ENCODE measurements around the gene TRIM43.
"Not testable (repeated sequence)": the region's sequence is repeated elsewhere in the genome, so short reads cannot be mapped to it uniquely, and the experiment has no call there.

Gene TRIM43

DNA sequence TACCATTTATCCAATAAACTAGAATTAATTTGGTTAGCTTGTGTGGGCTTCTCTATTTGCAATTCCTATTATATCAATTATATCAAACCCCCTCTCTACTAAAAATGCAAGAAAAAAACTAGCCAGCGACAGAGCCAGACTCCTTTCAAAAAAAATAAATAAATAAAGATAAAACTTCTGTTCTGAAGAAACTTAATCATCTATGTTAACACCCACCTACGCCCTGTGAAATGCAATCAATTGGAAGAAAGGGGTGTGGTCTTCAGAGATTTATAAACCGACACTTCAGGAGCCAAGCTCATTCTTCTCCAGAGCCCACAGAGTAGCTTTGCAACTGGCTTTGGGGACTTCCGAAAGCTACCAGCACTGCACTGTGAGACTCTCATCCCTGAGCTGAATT lies at the start of gene TRIM43:
TSS of gene TRIM43 (plus strand) at position 301 of the 400 bp plus-strand sequence. CDS start 2,023 bp downstream, outside the sequence.
- H3K36me3 ChIP-seq (ENCODE audit: control insufficient read depth, insufficient read depth, low read length); H3K4me3 ChIP-seq (ENCODE audit: low read length); H3K9me3 ChIP-seq (ENCODE audit: control insufficient read depth, low read length); H3K9ac ChIP-seq (ENCODE audit: low read length); H3K27me3 ChIP-seq (ENCODE audit: control insufficient read depth, insufficient read depth, low read length); H3K4me1 ChIP-seq (ENCODE audit: control insufficient read depth, insufficient read depth, low read length): not testable (repeated sequence)

DNA sequence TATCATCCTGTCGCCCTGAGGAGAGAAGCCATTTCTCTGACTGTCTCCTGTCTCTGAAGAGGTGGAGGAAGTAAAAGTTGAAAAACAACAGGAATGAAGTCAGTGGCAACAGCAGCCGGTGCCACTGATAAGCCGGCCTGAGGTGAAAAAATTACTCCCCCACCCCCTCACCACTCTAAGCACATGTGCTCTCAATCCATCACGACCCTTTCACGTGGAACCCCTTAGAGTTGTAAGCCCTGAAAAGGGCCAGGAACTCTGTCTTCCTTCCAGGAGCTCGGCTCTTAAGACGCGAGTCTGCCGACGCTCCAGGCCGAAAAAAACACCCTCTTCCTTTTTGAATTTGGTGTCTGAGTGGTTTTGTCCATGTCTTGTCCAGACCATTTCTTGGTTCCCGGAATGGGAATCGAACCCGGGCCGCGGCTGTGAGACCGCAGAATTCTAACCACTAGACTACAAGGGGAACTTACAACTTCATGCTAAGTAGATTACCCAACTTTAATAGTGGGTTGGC lies 40.7 kb upstream of the TRIM43 start:
- H3K4me3 ChIP-seq (ENCODE audit: low read length), result no peak overlapping the region
- no peaks in the 10 kb centered on the region for H3K4me1 ChIP-seq (ENCODE audit: control insufficient read depth, insufficient read depth, low read length)
- H3K27me3 ChIP-seq (ENCODE audit: control insufficient read depth, insufficient read depth, low read length), result no peaks in the 10 kb centered on the region
- no peaks in the 10 kb centered on the region for H3K9me3 ChIP-seq (ENCODE audit: control insufficient read depth, low read length)
- H3K36me3 ChIP-seq (ENCODE audit: control insufficient read depth, insufficient read depth, low read length), result no peaks in the 10 kb centered on the region
- H3K9ac ChIP-seq (ENCODE audit: low read length), result no peak overlapping the region

DNA sequence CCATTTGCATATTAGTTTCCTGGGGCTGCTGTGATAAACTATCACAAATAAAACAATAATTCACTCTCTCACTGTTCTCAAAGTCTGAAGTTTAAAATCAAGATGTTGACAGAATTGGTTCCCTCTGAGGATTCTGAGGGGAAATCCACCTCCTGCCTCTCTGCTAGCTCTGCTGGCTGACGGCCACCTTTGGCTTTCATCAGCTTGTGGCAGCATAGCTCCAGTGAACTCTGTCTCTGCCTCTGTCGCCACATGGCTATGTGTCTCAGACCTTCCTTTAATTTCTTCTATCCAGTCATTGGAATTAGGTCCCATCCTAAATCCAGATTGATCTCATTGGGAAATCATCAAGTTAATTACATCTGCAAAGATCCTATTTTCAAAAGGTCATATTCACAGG lies 38.9 kb upstream of the TRIM43 start:
- H3K27me3 ChIP-seq (ENCODE audit: control insufficient read depth, insufficient read depth, low read length), result no peaks in the 10 kb centered on the region
- no peaks in the 10 kb centered on the region for H3K4me1 ChIP-seq (ENCODE audit: control insufficient read depth, insufficient read depth, low read length)
- H3K9ac ChIP-seq (ENCODE audit: low read length), result no peak overlapping the region

DNA sequence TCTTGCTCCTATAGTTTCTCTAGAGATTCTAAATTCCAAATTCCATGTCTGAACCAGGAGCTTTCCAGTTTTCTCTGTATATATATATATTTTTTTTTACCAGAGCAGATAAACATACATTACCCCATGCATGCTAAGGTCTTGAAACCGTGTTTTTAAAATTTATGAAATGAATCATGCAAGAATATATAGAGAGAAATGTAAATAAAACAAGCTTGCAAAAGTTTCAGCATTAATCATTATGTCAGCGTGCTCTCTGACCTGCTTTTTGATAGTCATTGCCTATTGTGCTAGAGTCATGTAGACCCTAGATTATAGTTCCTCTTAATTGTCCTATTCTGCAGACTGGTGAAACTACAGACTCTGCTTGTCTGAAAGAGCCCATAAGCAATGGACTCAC lies 22.6 kb upstream of the TRIM43 start:
- no peak overlapping the region for H3K4me3 ChIP-seq (ENCODE audit: low read length)
- no peaks in the 10 kb centered on the region for H3K36me3 ChIP-seq (ENCODE audit: control insufficient read depth, insufficient read depth, low read length)
- no peak overlapping the region for H3K9ac ChIP-seq (ENCODE audit: low read length)
- no peaks in the 10 kb centered on the region for H3K9me3 ChIP-seq (ENCODE audit: control insufficient read depth, low read length)
- no peaks in the 10 kb centered on the region for H3K4me1 ChIP-seq (ENCODE audit: control insufficient read depth, insufficient read depth, low read length)
- H3K27me3 ChIP-seq (ENCODE audit: control insufficient read depth, insufficient read depth, low read length), result no peaks in the 10 kb centered on the region

More for the DNA sequence above, 38.9 kb upstream of the TRIM43 start:
- Histone ChIP-seq H3K9me3 (ENCODE audit: control insufficient read depth, low read length) (no peaks in the 10 kb centered on the region), H3K36me3 (ENCODE audit: control insufficient read depth, insufficient read depth, low read length) (no peaks in the 10 kb centered on the region), H3K4me3 (ENCODE audit: low read length) (no peak overlapping the region)

DNA sequence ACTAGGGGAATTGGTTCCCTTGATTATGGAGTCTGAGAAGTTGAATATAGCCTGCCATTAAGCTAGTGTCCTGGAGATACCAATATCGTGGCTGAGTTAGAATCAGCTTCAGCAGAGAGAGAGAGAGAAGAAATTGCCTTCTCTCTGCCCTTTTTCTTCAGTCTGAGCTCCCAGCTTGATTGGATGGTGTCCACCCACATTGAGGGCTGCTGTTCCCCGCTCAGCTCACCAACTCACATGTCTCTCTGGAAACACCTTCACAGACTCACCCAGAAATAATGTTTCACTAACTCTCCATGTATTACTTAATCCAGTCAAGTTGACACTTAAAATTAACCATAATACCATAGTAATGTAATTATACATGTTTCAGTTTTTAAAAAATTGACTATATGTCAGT lies 17.9 kb upstream of the TRIM43 start:
- Histone ChIP-seq H3K4me1 (ENCODE audit: control insufficient read depth, insufficient read depth, low read length) (no peaks in the 10 kb centered on the region), H3K9ac (ENCODE audit: low read length) (no peak overlapping the region), H3K4me3 (ENCODE audit: low read length) (no peak overlapping the region), H3K27me3 (ENCODE audit: control insufficient read depth, insufficient read depth, low read length) (no peaks in the 10 kb centered on the region), H3K36me3 (ENCODE audit: control insufficient read depth, insufficient read depth, low read length) (no peaks in the 10 kb centered on the region), H3K9me3 (ENCODE audit: control insufficient read depth, low read length) (no peaks in the 10 kb centered on the region)

DNA sequence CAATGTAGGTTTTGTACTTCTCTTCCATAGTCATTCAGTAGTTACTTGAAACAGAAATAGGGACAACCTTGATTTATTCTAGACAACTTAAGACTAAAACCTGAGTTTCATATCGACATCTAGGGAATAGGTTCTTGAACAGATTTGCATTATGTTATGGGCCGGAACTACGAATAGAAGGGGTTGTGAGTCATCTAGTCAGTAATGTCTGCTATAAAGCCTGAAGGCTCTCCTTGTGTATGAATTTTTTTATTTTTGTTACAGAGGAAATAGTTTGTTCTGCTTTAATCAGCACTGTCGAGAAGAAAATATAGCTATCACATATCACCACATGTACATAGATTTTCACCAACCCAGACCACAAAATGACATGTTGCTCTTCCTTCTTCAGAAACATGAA lies 17.3 kb upstream of the TRIM43 start:
- Histone ChIP-seq H3K9ac (ENCODE audit: low read length) (no peak overlapping the region), H3K36me3 (ENCODE audit: control insufficient read depth, insufficient read depth, low read length) (no peaks in the 10 kb centered on the region), H3K9me3 (ENCODE audit: control insufficient read depth, low read length) (no peaks in the 10 kb centered on the region), H3K4me1 (ENCODE audit: control insufficient read depth, insufficient read depth, low read length) (no peaks in the 10 kb centered on the region), H3K4me3 (ENCODE audit: low read length) (no peak overlapping the region), H3K27me3 (ENCODE audit: control insufficient read depth, insufficient read depth, low read length) (no peaks in the 10 kb centered on the region)

DNA sequence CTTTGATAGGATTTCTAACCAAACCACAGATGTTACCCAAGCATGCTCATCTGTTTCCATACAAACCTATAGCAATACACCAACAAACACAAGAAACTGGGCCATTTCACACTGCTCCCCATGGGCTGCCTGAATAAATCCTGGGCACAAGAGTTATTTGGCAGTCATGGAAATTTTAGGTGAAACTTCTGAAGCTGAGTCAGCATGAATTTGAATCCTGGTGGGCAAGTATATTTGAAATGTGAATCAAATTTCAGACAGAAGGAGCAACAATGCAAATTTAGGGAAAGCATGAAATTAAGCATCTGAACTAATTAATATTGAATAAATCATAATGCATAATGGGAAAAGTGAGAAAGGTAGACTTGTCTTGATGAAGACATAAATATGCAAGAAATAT lies 15.9 kb upstream of the TRIM43 start:
- H3K36me3 ChIP-seq (ENCODE audit: control insufficient read depth, insufficient read depth, low read length), result no peaks in the 10 kb centered on the region
- no peaks in the 10 kb centered on the region for H3K9me3 ChIP-seq (ENCODE audit: control insufficient read depth, low read length)
- no peaks in the 10 kb centered on the region for H3K27me3 ChIP-seq (ENCODE audit: control insufficient read depth, insufficient read depth, low read length)
- no peak overlapping the region for H3K4me3 ChIP-seq (ENCODE audit: low read length)
- H3K9ac ChIP-seq (ENCODE audit: low read length), result no peak overlapping the region
- no peaks in the 10 kb centered on the region for H3K4me1 ChIP-seq (ENCODE audit: control insufficient read depth, insufficient read depth, low read length)

DNA sequence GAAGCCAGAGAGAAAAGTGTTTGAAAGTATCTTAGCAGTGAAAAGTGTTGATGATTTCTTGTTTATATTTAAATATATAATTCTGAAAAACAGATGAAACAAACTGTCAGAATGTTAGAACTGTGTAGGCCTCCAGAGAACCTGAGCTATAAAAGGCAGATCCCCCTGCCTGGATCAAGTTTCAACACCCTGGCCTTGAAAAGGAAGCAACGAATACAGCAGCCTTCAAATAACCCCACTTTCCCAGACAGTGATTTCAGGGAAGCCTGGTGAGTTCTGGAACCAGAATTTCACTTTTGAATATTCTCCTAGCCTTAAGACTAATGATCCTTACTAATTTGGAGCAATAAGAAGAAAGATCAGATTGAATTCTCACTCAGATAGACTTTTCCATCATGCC lies 13.3 kb upstream of the TRIM43 start:
- no peak overlapping the region for H3K9ac ChIP-seq (ENCODE audit: low read length)
- H3K27me3 ChIP-seq (ENCODE audit: control insufficient read depth, insufficient read depth, low read length), result no peaks in the 10 kb centered on the region
- H3K36me3 ChIP-seq (ENCODE audit: control insufficient read depth, insufficient read depth, low read length), result no peaks in the 10 kb centered on the region
- H3K4me3 ChIP-seq (ENCODE audit: low read length), result no peak overlapping the region
- H3K9me3 ChIP-seq (ENCODE audit: control insufficient read depth, low read length), result no peaks in the 10 kb centered on the region
- no peaks in the 10 kb centered on the region for H3K4me1 ChIP-seq (ENCODE audit: control insufficient read depth, insufficient read depth, low read length)

DNA sequence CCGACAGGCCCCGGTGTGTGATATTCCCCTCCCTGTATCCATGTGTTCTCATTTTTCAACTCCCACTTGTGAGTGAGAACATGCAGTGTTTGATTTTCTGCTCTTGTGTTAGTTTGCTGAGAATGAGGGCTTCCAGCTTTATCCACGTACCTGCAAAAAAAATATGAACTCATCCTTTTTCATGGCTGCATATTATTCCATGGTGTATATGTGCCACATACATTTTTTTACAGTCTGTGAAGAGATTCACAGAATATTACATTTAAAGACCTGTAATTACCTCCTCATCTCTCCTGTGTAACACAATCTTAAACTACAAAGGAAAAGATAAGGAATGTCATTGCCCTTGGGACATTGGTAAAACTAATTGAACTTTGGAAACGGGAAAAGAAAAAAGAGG lies 8.3 kb upstream of the TRIM43 start:
- not testable (repeated sequence) for H3K4me3 ChIP-seq (ENCODE audit: low read length); H3K27me3 ChIP-seq (ENCODE audit: control insufficient read depth, insufficient read depth, low read length); H3K4me1 ChIP-seq (ENCODE audit: control insufficient read depth, insufficient read depth, low read length); H3K9ac ChIP-seq (ENCODE audit: low read length); H3K9me3 ChIP-seq (ENCODE audit: control insufficient read depth, low read length); H3K36me3 ChIP-seq (ENCODE audit: control insufficient read depth, insufficient read depth, low read length)

DNA sequence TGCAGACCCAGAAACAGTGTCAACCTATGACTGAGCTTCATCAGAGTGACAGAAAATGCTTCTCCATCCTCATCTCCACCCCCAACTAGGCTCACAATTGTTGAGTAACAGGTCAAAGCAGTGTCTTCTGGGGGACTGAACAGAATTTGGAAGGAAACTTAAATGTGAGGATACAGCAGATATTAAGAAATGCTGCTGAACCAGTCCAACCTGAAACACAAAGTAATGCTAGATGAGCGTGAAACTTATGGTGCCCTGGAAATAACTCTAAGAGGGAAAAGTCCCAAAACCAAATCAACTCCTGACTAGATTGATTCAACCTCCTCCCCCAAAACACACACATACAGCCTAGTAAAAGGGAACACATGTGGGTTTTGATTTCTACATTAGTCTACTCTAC lies 7.5 kb upstream of the TRIM43 start:
- H3K4me1 ChIP-seq (ENCODE audit: control insufficient read depth, insufficient read depth, low read length); H3K9me3 ChIP-seq (ENCODE audit: control insufficient read depth, low read length); H3K36me3 ChIP-seq (ENCODE audit: control insufficient read depth, insufficient read depth, low read length); H3K27me3 ChIP-seq (ENCODE audit: control insufficient read depth, insufficient read depth, low read length); H3K4me3 ChIP-seq (ENCODE audit: low read length); H3K9ac ChIP-seq (ENCODE audit: low read length): not testable (repeated sequence)

DNA sequence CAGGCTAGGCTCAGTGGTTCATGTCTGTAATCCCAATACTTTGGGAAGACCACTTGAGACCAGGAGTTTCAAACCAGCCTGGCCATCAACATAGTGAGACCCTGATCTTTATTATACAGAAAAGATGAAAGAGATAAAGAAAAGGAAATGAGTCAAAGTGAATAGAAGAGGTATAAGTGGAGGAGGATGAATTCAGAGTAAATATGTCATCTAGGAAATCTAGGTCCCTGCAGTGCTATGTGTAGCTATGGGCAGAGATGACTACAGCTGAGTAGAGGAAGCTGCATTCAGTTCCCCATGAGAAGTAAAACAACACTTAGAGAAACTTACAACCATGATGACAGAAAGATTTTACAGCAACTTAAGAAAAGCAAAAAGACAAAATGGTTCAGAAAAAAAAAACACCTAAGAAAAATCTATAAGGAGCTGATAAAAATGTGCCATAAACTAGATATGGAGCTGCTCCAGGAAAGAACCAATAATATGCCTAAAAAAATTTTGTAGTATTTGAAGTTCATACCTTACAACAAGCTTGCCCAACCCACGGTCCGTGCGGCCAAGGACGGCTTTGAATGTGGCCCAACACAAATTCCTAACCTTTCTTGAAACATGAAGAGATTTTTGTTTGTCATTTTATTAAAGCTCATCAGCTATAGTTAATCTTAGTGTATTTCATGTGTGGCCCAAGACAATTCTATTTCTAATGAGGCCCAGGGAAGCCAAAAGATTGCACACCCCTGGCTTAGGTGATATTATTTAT lies 1.8 kb upstream of the TRIM43 start:
- H3K27me3 ChIP-seq (ENCODE audit: control insufficient read depth, insufficient read depth, low read length); H3K9ac ChIP-seq (ENCODE audit: low read length); H3K4me3 ChIP-seq (ENCODE audit: low read length); H3K36me3 ChIP-seq (ENCODE audit: control insufficient read depth, insufficient read depth, low read length); H3K9me3 ChIP-seq (ENCODE audit: control insufficient read depth, low read length); H3K4me1 ChIP-seq (ENCODE audit: control insufficient read depth, insufficient read depth, low read length): not testable (repeated sequence)

DNA sequence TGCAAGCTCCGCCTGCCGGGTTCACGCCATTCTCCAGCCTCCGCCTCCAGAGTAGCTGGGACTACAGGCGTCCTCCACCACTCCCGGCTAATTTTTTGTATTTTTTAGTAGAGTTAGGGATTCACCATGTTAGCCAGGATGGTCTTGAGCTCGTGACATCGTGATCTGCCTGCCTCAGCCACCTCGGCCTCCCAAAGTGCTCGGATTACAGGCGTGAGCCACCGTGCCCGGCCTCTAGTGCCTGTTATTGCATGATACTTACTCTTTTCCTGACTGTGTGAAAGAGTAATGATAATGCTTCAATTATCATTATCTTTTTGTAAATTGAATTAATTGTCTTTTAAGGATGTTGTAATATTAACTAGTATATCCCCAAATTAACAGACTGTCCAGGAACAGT lies 1.2 kb downstream of the TRIM43 start:
- H3K4me1 ChIP-seq (ENCODE audit: control insufficient read depth, insufficient read depth, low read length); H3K36me3 ChIP-seq (ENCODE audit: control insufficient read depth, insufficient read depth, low read length); H3K27me3 ChIP-seq (ENCODE audit: control insufficient read depth, insufficient read depth, low read length); H3K9ac ChIP-seq (ENCODE audit: low read length); H3K4me3 ChIP-seq (ENCODE audit: low read length); H3K9me3 ChIP-seq (ENCODE audit: control insufficient read depth, low read length): not testable (repeated sequence)

DNA sequence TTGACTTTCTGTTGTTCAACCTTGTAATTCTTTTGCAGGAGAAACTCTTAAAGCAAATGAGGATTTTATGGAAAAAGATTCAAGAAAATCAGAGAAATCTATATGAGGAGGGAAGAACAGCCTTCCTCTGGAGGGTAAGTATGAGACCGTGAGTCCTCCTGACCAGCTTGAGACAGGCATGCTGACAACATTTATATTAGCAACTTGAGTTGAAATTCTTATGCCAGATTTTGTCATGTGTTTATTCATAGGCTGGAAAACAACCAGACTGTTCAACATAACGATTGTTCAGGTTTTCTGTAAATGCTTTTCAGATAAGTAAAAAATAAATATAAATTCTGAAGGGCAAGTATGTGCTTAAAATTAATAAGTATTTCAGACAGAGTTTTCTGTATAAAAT lies 3.2 kb downstream of the TRIM43 start:
- not testable (repeated sequence) for H3K4me1 ChIP-seq (ENCODE audit: control insufficient read depth, insufficient read depth, low read length); H3K9ac ChIP-seq (ENCODE audit: low read length); H3K36me3 ChIP-seq (ENCODE audit: control insufficient read depth, insufficient read depth, low read length); H3K9me3 ChIP-seq (ENCODE audit: control insufficient read depth, low read length); H3K27me3 ChIP-seq (ENCODE audit: control insufficient read depth, insufficient read depth, low read length); H3K4me3 ChIP-seq (ENCODE audit: low read length)
